GM18499 (cell line): Measurements from ENCODE around the gene FBXW4.

Source experiments
- ATAC-seq: cut with Tn5 transposase; IDR thresholded peaks from one replicate; pipeline ENCODE4 v1.9.1; 2021; ENCODE audit warnings: moderate number of reproducible peaks; ENCODE audit not compliant: insufficient read depth, unreplicated experiment

FBXW4 gene

GRCh38 chr10:101694674-101695403 is at the start of gene FBXW4:
Gene FBXW4 (minus strand): TSS chr10:101695170. CDS start chr10:101695105, 65 bp downstream.
- ATAC-seq, result no peak

- no peak for ATAC-seq
These were observed 49.3 kb upstream of the FBXW4 start for GRCh38 chr10:101744267-101744666.

- no peak for ATAC-seq
These were observed 47.0 kb upstream of the FBXW4 start for GRCh38 chr10:101741938-101742337.

- ATAC-seq, result no peak
These were observed 41.7 kb upstream of the FBXW4 start for GRCh38 chr10:101736666-101737065.

GRCh38 chr10:101732096-101732495 is 37.1 kb upstream of the FBXW4 start:
- ATAC-seq, result no peak

GRCh38 chr10:101726115-101726387 is 31.1 kb upstream of the FBXW4 start:
- ATAC-seq, result no peak

- ATAC-seq, result no peak
These were observed 30.5 kb upstream of the FBXW4 start for GRCh38 chr10:101725296-101726114.

GRCh38 chr10:101724446-101724845 is 29.5 kb upstream of the FBXW4 start:
- no peak for ATAC-seq

GRCh38 chr10:101723176-101723575 is 28.2 kb upstream of the FBXW4 start:
- no peak for ATAC-seq

GRCh38 chr10:101721806-101722205 is 26.8 kb upstream of the FBXW4 start:
- ATAC-seq, result no peak

GRCh38 chr10:101720606-101721230 is 25.7 kb upstream of the FBXW4 start:
- ATAC-seq, result no peak

- no peak for ATAC-seq
These were observed 23.8 kb upstream of the FBXW4 start for GRCh38 chr10:101718690-101719275.

- ATAC-seq, result no peak
These were observed 22.1 kb upstream of the FBXW4 start for GRCh38 chr10:101716891-101717659.

- ATAC-seq, result no peak
These were observed 18.0 kb upstream of the FBXW4 start for GRCh38 chr10:101712997-101713396.

- ATAC-seq, result no peak
These were observed 15.8 kb upstream of the FBXW4 start for GRCh38 chr10:101710793-101711192.

- ATAC-seq, result no peak
These were observed 15.2 kb upstream of the FBXW4 start for GRCh38 chr10:101710059-101710695.

- no peak for ATAC-seq
These were observed 14.5 kb upstream of the FBXW4 start for GRCh38 chr10:101709359-101710058.

- ATAC-seq, result no peak
These were observed 13.9 kb upstream of the FBXW4 start for GRCh38 chr10:101708870-101709269.

- no peak for ATAC-seq
These were observed 13.1 kb upstream of the FBXW4 start for GRCh38 chr10:101708073-101708472.
